Lower leg skin (tissue), 3 donors: ENCODE measurements around the gene ARHGAP28.

ENCODE experiments used
- CTCF ChIP-seq, 3 donors: fragments of 450-650 bp; IDR thresholded peaks; one replicate each; pipeline ENCODE4 v1.5.1; 2016; ENCODE audit warnings: antibody characterized with exemption in 3 of 3, mild to moderate bottlenecking in 3 of 3, moderate library complexity in 2 of 3
- POLR2A ChIP-seq, 2 donors: fragments of 450-650 bp; IDR thresholded peaks; one replicate each; pipeline ENCODE4 v1.6.1; 2016 to 2017; ENCODE audit warnings: antibody characterized with exemption in 2 of 2, mild to moderate bottlenecking in 1 of 2, moderate library complexity in 1 of 2

- no peak for TF ChIP-seq CTCF (IDR thresholded peaks at IDR 0.05)
- no peak for TF ChIP-seq POLR2A (IDR thresholded peaks at IDR 0.05)
Observed at GRCh38 chr18:6681331-6681875, 48.1 kb upstream of the ARHGAP28 start.
